PC-9 (cell line): ENCODE data around the gene EPHB2. TPM values are rescaled to one million over a fixed set of nuclear protein-coding genes. Genes with fewer than 3 reads are reported as not detected.

Experiments used
- BruUV-seq: library from RNA; stranded (reverse); fragments of 400-500 nt; replicated peaks from 2 replicates; lab custom pipeline; 2021; lab: Mats Ljungman, UMichigan
- CTCF ChIA-PET: fragments of 300-600 bp; sonication (Branson Sonifier 250); formaldehyde crosslinking; loops from one replicate; lab custom pipeline; 2022; ENCODE audit warnings: antibody characterized with exemption; lab: Charles Lee
- POLR2A ChIA-PET: fragments of 300-600 bp; sonication (Branson Sonifier 250); formaldehyde crosslinking; loops from one replicate; lab custom pipeline; 2022; ENCODE audit warnings: antibody characterized with exemption; ENCODE audit not compliant: unreplicated experiment; lab: Charles Lee
- DNase-seq, 2 experiments: peaks; one replicate each; pipeline versions ENCODE4 v3.0.0 to v3.0.0-alpha.2; 2015 to 2022; ENCODE audit warnings: mixed read lengths in 1 of 2
- H2AFZ ChIP-seq: fragments of 200-600 bp; sonication (generic); 2 replicates; pipeline ENCODE4 v1.8.1; 2017; ENCODE audit warnings: antibody characterized with exemption
- H3F3A ChIP-seq: fragments of 200-600 bp; sonication (generic); 2 replicates; pipeline ENCODE4 v1.8.1; 2017; ENCODE audit warnings: antibody characterized with exemption, mild to moderate bottlenecking, low read depth; ENCODE audit not compliant: insufficient read depth
- H3K27ac ChIP-seq: fragments of 200-600 bp; sonication (generic); 2 replicates; pipeline ENCODE4 v1.6.1; 2016; ENCODE audit warnings: mixed run types
- H3K27me3 ChIP-seq: fragments of 200-600 bp; sonication (generic); 2 replicates; pipeline ENCODE4 v1.6.1; 2016; ENCODE audit warnings: low read depth, mixed run types; ENCODE audit not compliant: insufficient read depth
- H3K36me3 ChIP-seq: fragments of 200-600 bp; sonication (generic); 2 replicates; pipeline ENCODE4 v1.6.1; 2016; ENCODE audit warnings: low read depth, mixed run types
- H3K4me1 ChIP-seq: fragments of 200-600 bp; sonication (generic); replicated peaks from 2 replicates; pipeline ENCODE4 v1.6.1; 2016; ENCODE audit warnings: mixed run types; ENCODE audit not compliant: insufficient read depth
- H3K4me2 ChIP-seq: fragments of 200-600 bp; sonication (generic); 2 replicates; pipeline ENCODE4 v1.6.1; 2017; ENCODE audit warnings: mixed run types
- H3K4me3 ChIP-seq: fragments of 200-600 bp; sonication (generic); 2 replicates; pipeline ENCODE4 v1.6.1; 2016; ENCODE audit warnings: mixed run types
- H3K79me2 ChIP-seq: fragments of 200-600 bp; sonication (generic); 2 replicates; pipeline ENCODE4 v1.6.1; 2017; ENCODE audit warnings: low read depth, mixed run types
- H3K9me2 ChIP-seq: fragments of 200-600 bp; sonication (generic); 2 replicates; pipeline ENCODE4 v1.8.1; 2017; ENCODE audit warnings: mild to moderate bottlenecking; ENCODE audit not compliant: insufficient read depth
- H3K9me3 ChIP-seq: fragments of 200-600 bp; sonication (generic); 2 replicates; pipeline ENCODE4 v1.8.1; 2016; ENCODE audit warnings: low read depth; ENCODE audit not compliant: insufficient read depth
- H4K20me1 ChIP-seq: fragments of 200-600 bp; sonication (generic); 2 replicates; pipeline ENCODE4 v1.8.1; 2017; ENCODE audit not compliant: insufficient read depth
- CTCF ChIP-seq: fragments of 200-600 bp; sonication (generic); conservative IDR thresholded peaks from 2 replicates; pipeline ENCODE4 v1.6.1; 2017; ENCODE audit warnings: mixed run types, antibody characterized with exemption, mild to moderate bottlenecking, moderate library complexity
- EZH2 ChIP-seq: fragments of 200-600 bp; sonication (generic); IDR thresholded peaks from 2 replicates; pipeline ENCODE4 v1.8.0; 2017; ENCODE audit warnings: antibody characterized with exemption, low read depth
- intact Hi-C: fragments of 100-400 bp; cut with micrococcal nuclease; formaldehyde crosslinking; loops from one replicate; pipeline ENCODE4 v1.10.0; 2022; ENCODE audit not compliant: unreplicated experiment
- total RNA-seq: library from RNA; stranded (reverse); gene quantifications from 2 replicates; pipeline ENCODE4 v1.2.3, GENCODE V29; 2021

EPHB2 gene
- total RNA-seq, 1 experiment from 2014 or later: 26.7 TPM

GRCh38 chr1:22755641-22756040, 45.0 kb downstream of the EPHB2 start:
- H4K20me1 ChIP-seq: no peaks in the 10 kb centered on the region
- no peaks in the 10 kb centered on the region for H3K79me2 ChIP-seq
- CTCF ChIA-PET: no interaction called here
- no peak overlapping the region for H3K27ac ChIP-seq
- no peaks in the 10 kb centered on the region for H3K9me3 ChIP-seq
- no peaks in the 10 kb centered on the region for H3K9me2 ChIP-seq
- BruUV-seq: no TSS peak
- peaks cover 16% of the 10 kb centered on the region for H3K4me1 ChIP-seq
- no peaks in the 10 kb centered on the region for H3K36me3 ChIP-seq
- H3F3A ChIP-seq: peaks cover 16% of the 10 kb centered on the region
- no peak overlapping the region for H3K4me3 ChIP-seq
- POLR2A ChIA-PET: no interaction called here
- H3K4me2 ChIP-seq: no peak overlapping the region
- DNase-seq: no peak
- no peaks in the 10 kb centered on the region for H3K27me3 ChIP-seq
- no peak for TF ChIP-seq CTCF
- no peak for TF ChIP-seq EZH2
- no peak overlapping the region for H2AFZ ChIP-seq
- intact Hi-C loops: no loop called here

GRCh38 chr1:22756125-22756735, 45.6 kb downstream of the EPHB2 start:
- CTCF ChIA-PET: no interaction called here
- no peaks in the 10 kb centered on the region for H3K79me2 ChIP-seq

GRCh38 chr1:22760455-22760854, 49.8 kb downstream of the EPHB2 start:
- Histone ChIP-seq H3K4me3 (no peak overlapping the region), H3F3A (no peaks in the 10 kb centered on the region), H3K27ac (no peak overlapping the region), H3K4me2 (no peak overlapping the region), H3K79me2 (no peaks in the 10 kb centered on the region), H3K27me3 (no peaks in the 10 kb centered on the region), H3K4me1 (no peaks in the 10 kb centered on the region), H3K36me3 (no peaks in the 10 kb centered on the region), H3K9me2 (no peaks in the 10 kb centered on the region), H3K9me3 (no peaks in the 10 kb centered on the region), H4K20me1 (no peaks in the 10 kb centered on the region), H2AFZ (no peak overlapping the region)
- DNase-seq: no peak
- ChIA-PET POLR2A (interaction anchor here (0.5 kb wide), 1 partner anchor 72 kb away, joined by 4 read pairs; no protein-coding TSS in a partner anchor), CTCF (no interaction called here)
- intact Hi-C loops: no loop called here
- no TSS peak for BruUV-seq
- TF ChIP-seq CTCF: no peak
- no peak for TF ChIP-seq EZH2

More at GRCh38 chr1:22756125-22756735, 45.6 kb downstream of the EPHB2 start:
- POLR2A ChIA-PET: no interaction called here
- BruUV-seq: no TSS peak
- Histone ChIP-seq H3K4me3 (no peak overlapping the region), H3K9me3 (no peaks in the 10 kb centered on the region), H3K9me2 (no peaks in the 10 kb centered on the region), H3K36me3 (no peaks in the 10 kb centered on the region), H4K20me1 (no peaks in the 10 kb centered on the region), H3F3A (peaks cover 10% of the 10 kb centered on the region), H3K4me1 (peaks cover 10% of the 10 kb centered on the region), H3K27ac (no peak overlapping the region), H3K4me2 (no peak overlapping the region), H2AFZ (no peak overlapping the region), H3K27me3 (no peaks in the 10 kb centered on the region)
- DNase-seq: no peak
- TF ChIP-seq EZH2: no peak
- TF ChIP-seq CTCF: no peak
- intact Hi-C loops: no loop called here
